OCI-LY1 (cell line): Measurements from ENCODE around the gene LIMA1.

Experiments used
- H2AFZ ChIP-seq: fragments of 200-600 bp; sonication (generic), shearing (Covaris generic); 2 replicates; pipeline ENCODE4 v1.6.0; 2014; ENCODE audit warnings: antibody characterized with exemption, mild to moderate bottlenecking, low read length
- H3F3A ChIP-seq: fragments of 200-600 bp; sonication (generic), shearing (Covaris generic); 2 replicates; pipeline ENCODE4 v1.6.0; 2014; ENCODE audit warnings: mild to moderate bottlenecking, antibody characterized with exemption, low read length, moderate library complexity; ENCODE audit not compliant: insufficient read depth
- H3K27ac ChIP-seq: fragments of 200-600 bp; sonication (generic); 2 replicates; pipeline ENCODE4 v1.5.1; 2014; ENCODE audit warnings: low read length, mixed run types, mild to moderate bottlenecking, low read depth; ENCODE audit not compliant: poor library complexity, severe bottlenecking
- H3K27me3 ChIP-seq: fragments of 200-600 bp; sonication (generic); 2 replicates; pipeline ENCODE4 v1.6.0; 2014; ENCODE audit warnings: antibody characterized with exemption, mild to moderate bottlenecking, low read length, moderate library complexity; ENCODE audit not compliant: insufficient read depth
- H3K36me3 ChIP-seq: fragments of 200-600 bp; sonication (generic); 2 replicates; pipeline ENCODE4 v1.6.1; 2014; ENCODE audit warnings: mild to moderate bottlenecking, antibody characterized with exemption, low read length, moderate library complexity, mixed read lengths; ENCODE audit not compliant: insufficient read depth
- H3K4me1 ChIP-seq: fragments of 200-600 bp; sonication (generic); 2 replicates; pipeline ENCODE4 v1.5.1; 2014; ENCODE audit warnings: mild to moderate bottlenecking, low read length, moderate library complexity; ENCODE audit not compliant: insufficient read depth, severe bottlenecking
- H3K4me2 ChIP-seq: fragments of 200-600 bp; sonication (generic), shearing (Covaris generic); 2 replicates; pipeline ENCODE4 v1.6.1; 2014; ENCODE audit warnings: low read length
- H3K4me3 ChIP-seq: fragments of 200-600 bp; sonication (generic); 2 replicates; pipeline ENCODE4 v1.5.1; 2014; ENCODE audit warnings: low read length, low read depth, mild to moderate bottlenecking, mixed read lengths; ENCODE audit not compliant: poor library complexity, severe bottlenecking
- H3K79me2 ChIP-seq: fragments of 200-600 bp; shearing (Covaris generic); 2 replicates; pipeline ENCODE4 v1.6.1; 2016; ENCODE audit warnings: mixed run types, low read length, mixed read lengths; ENCODE audit not compliant: insufficient read depth
- H3K9ac ChIP-seq: fragments of 200-600 bp; sonication (generic), shearing (Covaris generic); 2 replicates; pipeline ENCODE4 v1.6.1; 2014; ENCODE audit warnings: mild to moderate bottlenecking, low read length, mixed read lengths
- H3K9me2 ChIP-seq: fragments of 200-600 bp; sonication (generic), shearing (Covaris generic); 2 replicates; pipeline ENCODE4 v1.6.1; 2014; ENCODE audit warnings: low read depth, mild to moderate bottlenecking, low read length, mixed read lengths
- H3K9me3 ChIP-seq: fragments of 200-600 bp; shearing (Covaris generic); 2 replicates; pipeline ENCODE4 v1.6.1; 2014; ENCODE audit warnings: low read length, mixed read lengths
- H4K20me1 ChIP-seq: fragments of 200-600 bp; sonication (generic), shearing (Covaris generic); 2 replicates; pipeline ENCODE4 v1.6.0; 2016; ENCODE audit warnings: mild to moderate bottlenecking, low read length; ENCODE audit not compliant: insufficient read depth
- CTCF ChIP-seq: fragments of 200-600 bp; sonication (generic), shearing (Covaris generic); IDR thresholded peaks from 2 replicates; pipeline ENCODE4 v1.5.1; 2017; ENCODE audit warnings: mild to moderate bottlenecking, antibody characterized with exemption, low read length, moderate library complexity, mixed read lengths
- EZH2 ChIP-seq: fragments of 200-600 bp; sonication (generic), shearing (Covaris generic); IDR thresholded peaks from 2 replicates; pipeline ENCODE4 v1.8.0; 2017; ENCODE audit warnings: borderline replicate concordance, mixed run types, mild to moderate bottlenecking, antibody characterized with exemption, low read length, moderate library complexity, mixed read lengths

Gene LIMA1

GRCh38 chr12:50207424-50207823 is 75.9 kb downstream of the LIMA1 start:
- H3K9me3 ChIP-seq, result no peaks in the 10 kb centered on the region
- TF ChIP-seq CTCF (no peak), EZH2 (no peak)
- no peaks in the 10 kb centered on the region for H3K36me3 ChIP-seq
- no peak overlapping the region for H3K9ac ChIP-seq
- H3K4me3 ChIP-seq, result no peak overlapping the region
- H3K79me2 ChIP-seq, result no peaks in the 10 kb centered on the region
- no peaks in the 10 kb centered on the region for H3F3A ChIP-seq
- no peak overlapping the region for H3K27ac ChIP-seq
- H4K20me1 ChIP-seq, result no peaks in the 10 kb centered on the region
- no peaks in the 10 kb centered on the region for H3K4me1 ChIP-seq
- H3K9me2 ChIP-seq, result no peaks in the 10 kb centered on the region
- H2AFZ ChIP-seq, result no peak overlapping the region
- H3K4me2 ChIP-seq, result no peak overlapping the region
- H3K27me3 ChIP-seq, result no peaks in the 10 kb centered on the region

GRCh38 chr12:50205648-50206047 is 77.7 kb downstream of the LIMA1 start:
- H4K20me1 ChIP-seq, result no peaks in the 10 kb centered on the region
- H3K9me3 ChIP-seq, result no peaks in the 10 kb centered on the region
- no peaks in the 10 kb centered on the region for H3K79me2 ChIP-seq
- TF ChIP-seq CTCF (no peak), EZH2 (no peak)
- H2AFZ ChIP-seq, result no peak overlapping the region
- no peak overlapping the region for H3K9ac ChIP-seq
- no peak overlapping the region for H3K4me2 ChIP-seq
- no peaks in the 10 kb centered on the region for H3K36me3 ChIP-seq
- H3K27me3 ChIP-seq, result no peaks in the 10 kb centered on the region
- no peaks in the 10 kb centered on the region for H3K4me1 ChIP-seq
- H3K9me2 ChIP-seq, result no peaks in the 10 kb centered on the region
- H3F3A ChIP-seq, result no peaks in the 10 kb centered on the region
- H3K4me3 ChIP-seq, result no peak overlapping the region
- no peak overlapping the region for H3K27ac ChIP-seq

GRCh38 chr12:50203691-50204090 is 79.6 kb downstream of the LIMA1 start:
- Histone ChIP-seq H3F3A (no peaks in the 10 kb centered on the region), H3K4me1 (no peaks in the 10 kb centered on the region), H3K27me3 (no peaks in the 10 kb centered on the region), H3K9me3 (no peaks in the 10 kb centered on the region), H3K9me2 (no peaks in the 10 kb centered on the region), H3K4me2 (no peak overlapping the region), H4K20me1 (no peaks in the 10 kb centered on the region), H3K9ac (no peak overlapping the region), H2AFZ (no peak overlapping the region), H3K79me2 (no peaks in the 10 kb centered on the region), H3K4me3 (no peak overlapping the region), H3K27ac (no peak overlapping the region), H3K36me3 (no peaks in the 10 kb centered on the region)
- TF ChIP-seq EZH2, result no peak
- no peak for TF ChIP-seq CTCF
